Loucy (cell line): ENCODE results near the gene MTLN.

Experiments used
- H2AFZ ChIP-seq: fragments of 200-600 bp; sonication (generic); 2 replicates; pipeline ENCODE4 v1.6.0; 2016; ENCODE audit warnings: antibody characterized with exemption, mild to moderate bottlenecking, low read length, moderate library complexity
- H3F3A ChIP-seq: fragments of 200-600 bp; 2 replicates; pipeline ENCODE4 v1.6.0; 2016; ENCODE audit warnings: antibody characterized with exemption, low read depth, mild to moderate bottlenecking
- H3K27me3 ChIP-seq: fragments of 200-600 bp; sonication (generic); 2 replicates; pipeline ENCODE4 v1.6.1; 2014; ENCODE audit warnings: low read length, mild to moderate bottlenecking; ENCODE audit not compliant: insufficient read depth, poor library complexity, severe bottlenecking
- H3K36me3 ChIP-seq: fragments of 200-600 bp; sonication (generic); 2 replicates; pipeline ENCODE4 v1.6.1; 2016; ENCODE audit warnings: low read length; ENCODE audit not compliant: insufficient read depth
- H3K4me1 ChIP-seq: fragments of 200-600 bp; sonication (generic); 2 replicates; pipeline ENCODE4 v1.5.1; 2014; ENCODE audit warnings: low read length, mild to moderate bottlenecking; ENCODE audit not compliant: insufficient read depth, poor library complexity, severe bottlenecking
- H3K4me2 ChIP-seq: fragments of 200-600 bp; sonication (generic); 2 replicates; pipeline ENCODE4 v1.6.0; 2014; ENCODE audit warnings: antibody characterized with exemption, low read length, low read depth, mild to moderate bottlenecking; ENCODE audit not compliant: poor library complexity, severe bottlenecking
- H3K4me3 ChIP-seq: fragments of 200-600 bp; sonication (generic); 2 replicates; pipeline ENCODE4 v1.5.1; 2014; ENCODE audit warnings: low read length, mild to moderate bottlenecking, mixed read lengths; ENCODE audit not compliant: poor library complexity, severe bottlenecking
- H3K79me2 ChIP-seq: fragments of 200-600 bp; sonication (generic); 2 replicates; pipeline ENCODE4 v1.6.1; 2014; ENCODE audit warnings: low read length; ENCODE audit not compliant: insufficient read depth
- H3K9ac ChIP-seq: fragments of 200-600 bp; sonication (generic); 2 replicates; pipeline ENCODE4 v1.6.0; 2014; ENCODE audit warnings: mild to moderate bottlenecking, low read depth, low read length, moderate library complexity; ENCODE audit not compliant: poor library complexity, severe bottlenecking
- H3K9me2 ChIP-seq: fragments of 200-600 bp; sonication (generic); replicated peaks from 2 replicates; pipeline ENCODE4 v1.6.1; 2016; ENCODE audit warnings: low read depth, low read length, mixed read lengths
- H3K9me3 ChIP-seq: fragments of 200-600 bp; sonication (generic); 2 replicates; pipeline ENCODE4 v1.6.1; 2014; ENCODE audit warnings: mild to moderate bottlenecking, antibody characterized with exemption, low read length, low read depth; ENCODE audit not compliant: insufficient read depth
- H4K20me1 ChIP-seq: fragments of 200-600 bp; sonication (generic); 2 replicates; pipeline ENCODE4 v1.6.0; 2014; ENCODE audit warnings: antibody characterized with exemption, low read length, mild to moderate bottlenecking; ENCODE audit not compliant: insufficient read depth, poor library complexity, severe bottlenecking
- EZH2phosphoT487 ChIP-seq: fragments of 200-600 bp; IDR thresholded peaks from 2 replicates; pipeline ENCODE4 v1.6.1; 2018; ENCODE audit warnings: antibody characterized with exemption, mild to moderate bottlenecking, moderate library complexity, borderline replicate concordance
- TF ChIP-seq, protein P1 (sequence below): fragments of 200-600 bp; sonication (generic); conservative IDR thresholded peaks from 2 replicates; pipeline ENCODE4 v1.5.1; 2014; ENCODE audit warnings: mild to moderate bottlenecking, antibody characterized with exemption, low read length

MTLN gene

DNA sequence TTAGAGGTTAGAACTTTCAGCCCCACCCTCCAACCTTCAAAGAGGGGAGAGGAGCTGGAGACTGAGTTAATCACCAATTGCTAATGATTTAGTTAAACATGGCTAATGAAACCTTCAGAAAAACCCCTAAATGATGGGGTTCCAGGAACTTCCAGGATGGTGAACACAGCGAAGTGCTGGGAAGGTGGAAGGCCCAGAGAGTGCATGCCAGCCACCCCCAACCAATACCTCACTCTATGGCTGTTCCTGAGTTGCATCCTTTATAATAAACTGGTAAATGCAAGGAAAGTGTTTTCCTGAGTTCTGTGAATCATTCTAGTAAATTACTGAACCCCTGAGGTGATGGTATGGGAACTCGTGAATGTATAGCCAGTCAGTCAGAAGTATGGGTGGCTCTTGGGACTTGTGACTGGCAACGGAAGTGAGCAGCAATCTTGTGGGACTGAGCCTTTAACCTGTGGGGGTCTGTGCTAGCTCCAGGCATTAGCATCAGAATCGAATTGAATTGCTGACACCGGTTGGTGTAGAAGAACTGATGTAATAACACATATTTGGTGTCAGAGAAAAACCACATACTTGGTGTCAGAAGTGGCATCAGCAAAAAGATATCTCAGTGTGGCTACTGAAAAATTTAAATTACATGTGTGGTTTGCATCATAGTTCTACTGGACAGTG lies 44.9 kb downstream of the MTLN start:
- Histone ChIP-seq H3K36me3 (no peaks in the 10 kb centered on the region), H3K9me3 (no peaks in the 10 kb centered on the region), H3F3A (no peaks in the 10 kb centered on the region), H3K4me3 (no peak overlapping the region), H3K27me3 (no peaks in the 10 kb centered on the region), H3K4me1 (peaks cover 8% of the 10 kb centered on the region), H3K9me2 (no peaks in the 10 kb centered on the region), H3K4me2 (no peak overlapping the region), H4K20me1 (no peaks in the 10 kb centered on the region), H2AFZ (no peak overlapping the region), H3K9ac (no peak overlapping the region), H3K79me2 (no peaks in the 10 kb centered on the region)
- no peak for TF ChIP-seq EZH2phosphoT487
- TF ChIP-seq, protein P1, sequence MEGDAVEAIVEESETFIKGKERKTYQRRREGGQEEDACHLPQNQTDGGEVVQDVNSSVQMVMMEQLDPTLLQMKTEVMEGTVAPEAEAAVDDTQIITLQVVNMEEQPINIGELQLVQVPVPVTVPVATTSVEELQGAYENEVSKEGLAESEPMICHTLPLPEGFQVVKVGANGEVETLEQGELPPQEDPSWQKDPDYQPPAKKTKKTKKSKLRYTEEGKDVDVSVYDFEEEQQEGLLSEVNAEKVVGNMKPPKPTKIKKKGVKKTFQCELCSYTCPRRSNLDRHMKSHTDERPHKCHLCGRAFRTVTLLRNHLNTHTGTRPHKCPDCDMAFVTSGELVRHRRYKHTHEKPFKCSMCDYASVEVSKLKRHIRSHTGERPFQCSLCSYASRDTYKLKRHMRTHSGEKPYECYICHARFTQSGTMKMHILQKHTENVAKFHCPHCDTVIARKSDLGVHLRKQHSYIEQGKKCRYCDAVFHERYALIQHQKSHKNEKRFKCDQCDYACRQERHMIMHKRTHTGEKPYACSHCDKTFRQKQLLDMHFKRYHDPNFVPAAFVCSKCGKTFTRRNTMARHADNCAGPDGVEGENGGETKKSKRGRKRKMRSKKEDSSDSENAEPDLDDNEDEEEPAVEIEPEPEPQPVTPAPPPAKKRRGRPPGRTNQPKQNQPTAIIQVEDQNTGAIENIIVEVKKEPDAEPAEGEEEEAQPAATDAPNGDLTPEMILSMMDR, result no peak

DNA sequence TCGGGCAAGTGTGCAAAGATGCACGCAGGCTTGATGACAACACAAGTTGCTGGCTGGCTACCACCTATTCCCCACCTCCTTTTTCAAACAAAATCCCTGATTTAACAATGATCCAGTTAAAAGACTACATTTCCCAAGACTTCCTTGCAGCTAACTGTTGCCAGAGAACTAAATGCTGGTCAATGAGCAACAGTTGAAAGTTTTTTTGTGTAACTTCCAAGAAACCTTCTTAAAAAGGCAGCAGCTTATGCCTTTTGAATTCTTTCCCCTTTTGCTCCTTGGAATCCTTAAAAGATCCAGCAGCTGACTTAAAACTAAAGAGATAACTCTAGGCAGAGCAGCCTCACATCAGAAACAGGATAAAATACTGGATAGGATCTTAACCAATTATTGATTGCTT lies 46.1 kb downstream of the MTLN start:
- TF ChIP-seq, protein P1, result no peak
- TF ChIP-seq EZH2phosphoT487, result no peak
- H3K79me2 ChIP-seq, result no peaks in the 10 kb centered on the region
- H3F3A ChIP-seq, result no peaks in the 10 kb centered on the region
- H3K36me3 ChIP-seq, result no peaks in the 10 kb centered on the region
- H3K27me3 ChIP-seq, result no peaks in the 10 kb centered on the region
- no peaks in the 10 kb centered on the region for H3K9me3 ChIP-seq
- no peak overlapping the region for H3K4me2 ChIP-seq
- peaks cover 8% of the 10 kb centered on the region for H3K4me1 ChIP-seq
- H3K9me2 ChIP-seq, result no peaks in the 10 kb centered on the region
- H4K20me1 ChIP-seq, result no peaks in the 10 kb centered on the region
- no peak overlapping the region for H2AFZ ChIP-seq
- no peak overlapping the region for H3K4me3 ChIP-seq
- H3K9ac ChIP-seq, result no peak overlapping the region
